Mononuclear cell (primary cell): ENCODE data around the gene GOLGA7B. TPM values are rescaled to one million over a fixed set of nuclear protein-coding genes. Genes with fewer than 3 reads are reported as not detected.

Source experiments
- H3K27me3 ChIP-seq: 2 replicates; pipeline ENCODE4 v1.6.0; 2011; ENCODE audit warnings: low read length, control low read depth; ENCODE audit not compliant: insufficient read depth
- H3K4me1 ChIP-seq: 2 replicates; pipeline ENCODE4 v1.5.1; 2011; ENCODE audit warnings: mild to moderate bottlenecking, low read length, control low read depth; ENCODE audit not compliant: insufficient read depth
- H3K4me3 ChIP-seq: 2 replicates; pipeline ENCODE4 v1.5.1; 2011; ENCODE audit warnings: mild to moderate bottlenecking, low read length, moderate library complexity
- H3K9me3 ChIP-seq: 2 replicates; pipeline ENCODE4 v1.5.1; 2011; ENCODE audit warnings: low read depth, mild to moderate bottlenecking, control low read depth, low read length
- total RNA-seq: library from RNA; depleted of rRNA; stranded (reverse); fragments of >200 nt; gene quantifications from one replicate; pipeline ENCODE4 v1.2.3, GENCODE V29; 2012

The GOLGA7B gene
- total RNA-seq, 1 donor: 1.7 TPM

- Histone ChIP-seq H3K27me3 (peaks cover 28% of the 10 kb centered on the region), H3K4me1 (peaks cover 22% of the 10 kb centered on the region), H3K9me3 (no peaks in the 10 kb centered on the region), H3K4me3 (peak overlapping the region; percentile 44)
Observed at GRCh38 chr10:97849103-97849686, 448 bp upstream of the GOLGA7B start.

DNA sequence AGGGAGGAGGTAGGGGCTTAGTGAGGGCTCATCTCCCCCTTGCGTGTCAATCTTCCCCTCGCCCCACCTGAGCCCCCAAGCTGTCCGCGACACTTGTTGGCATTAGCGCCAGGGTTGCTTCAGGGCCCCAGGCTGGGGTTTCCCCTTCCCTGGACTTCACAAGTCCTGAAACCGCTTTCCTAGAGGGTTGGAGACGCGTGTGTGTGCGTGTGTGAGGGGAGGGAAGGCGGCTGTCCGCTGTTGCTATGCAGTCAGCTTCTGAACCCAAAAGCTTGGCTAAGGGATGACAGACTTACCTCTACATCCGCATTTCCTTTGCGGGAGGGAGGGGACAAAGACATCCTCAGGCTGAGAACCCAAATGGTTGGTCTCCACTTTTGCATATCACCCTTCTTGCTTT is 803 bp downstream of the GOLGA7B start:
- Histone ChIP-seq H3K4me3 (peak overlapping the region; percentile 24), H3K27me3 (peaks cover 26% of the 10 kb centered on the region), H3K9me3 (no peaks in the 10 kb centered on the region), H3K4me1 (peaks cover 22% of the 10 kb centered on the region)

- no peaks in the 10 kb centered on the region for H3K9me3 ChIP-seq
- H3K4me1 ChIP-seq: peaks cover 22% of the 10 kb centered on the region
- H3K4me3 ChIP-seq: no peak overlapping the region
- H3K27me3 ChIP-seq: peaks cover 26% of the 10 kb centered on the region
Observed at GRCh38 chr10:97851341-97852001, 1.8 kb downstream of the GOLGA7B start.

DNA sequence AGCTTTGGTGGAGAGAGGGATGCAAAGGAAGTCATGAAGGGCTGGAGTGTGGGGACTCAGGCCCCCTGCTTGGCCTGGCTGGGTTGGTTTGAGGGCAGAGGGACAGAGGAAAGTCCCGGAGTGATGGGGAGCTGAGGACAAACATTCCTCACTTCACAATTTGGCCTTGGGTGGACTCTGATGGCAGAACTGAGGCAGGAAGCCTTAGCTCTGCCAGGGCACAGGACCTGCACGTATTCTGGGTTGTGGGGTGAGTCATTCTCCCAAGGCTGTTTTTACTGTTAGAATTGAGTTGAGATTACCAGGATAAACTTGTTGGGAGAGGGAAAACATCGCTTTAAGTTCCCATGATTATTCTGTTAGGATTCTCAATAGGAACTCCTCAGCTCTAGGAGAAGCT is 2.6 kb downstream of the GOLGA7B start:
- Histone ChIP-seq H3K27me3 (peaks cover 26% of the 10 kb centered on the region), H3K4me1 (peaks cover 22% of the 10 kb centered on the region), H3K9me3 (no peaks in the 10 kb centered on the region), H3K4me3 (no peak overlapping the region)

DNA sequence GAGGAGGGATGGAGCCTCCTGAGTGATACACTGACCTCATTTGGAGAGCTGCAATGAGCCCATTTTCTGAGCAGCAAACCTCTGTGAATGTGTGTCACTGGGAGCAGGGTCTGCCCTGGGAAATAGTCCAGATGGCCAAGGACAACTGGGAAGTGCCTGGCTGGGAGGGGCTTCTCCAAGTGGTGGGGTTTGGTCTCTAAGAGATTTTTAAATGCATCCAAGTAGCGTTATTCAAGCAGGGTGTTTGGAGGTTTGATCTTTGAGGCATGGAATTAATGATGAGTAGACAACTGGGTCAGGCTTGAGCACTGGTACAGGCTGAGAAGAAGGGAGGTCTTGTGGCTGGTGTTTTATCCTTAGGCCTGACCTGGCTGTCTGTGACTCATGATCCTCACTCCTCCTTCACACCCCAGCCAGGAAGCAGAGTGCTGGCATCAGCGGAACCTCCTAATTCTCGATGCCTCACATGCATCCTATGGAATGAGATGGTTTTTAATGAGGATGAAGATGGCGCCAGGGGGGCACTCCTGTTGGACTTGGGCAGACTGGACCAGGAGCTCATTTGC is 3.3 kb downstream of the GOLGA7B start:
- Histone ChIP-seq H3K4me3 (no peak overlapping the region), H3K9me3 (no peaks in the 10 kb centered on the region), H3K4me1 (peaks cover 26% of the 10 kb centered on the region), H3K27me3 (peaks cover 25% of the 10 kb centered on the region)

GRCh38 chr10:97854743-97855142 is 5.1 kb downstream of the GOLGA7B start:
- Histone ChIP-seq H3K9me3 (no peaks in the 10 kb centered on the region), H3K4me3 (no peak overlapping the region), H3K4me1 (peaks cover 27% of the 10 kb centered on the region), H3K27me3 (peaks cover 18% of the 10 kb centered on the region)

DNA sequence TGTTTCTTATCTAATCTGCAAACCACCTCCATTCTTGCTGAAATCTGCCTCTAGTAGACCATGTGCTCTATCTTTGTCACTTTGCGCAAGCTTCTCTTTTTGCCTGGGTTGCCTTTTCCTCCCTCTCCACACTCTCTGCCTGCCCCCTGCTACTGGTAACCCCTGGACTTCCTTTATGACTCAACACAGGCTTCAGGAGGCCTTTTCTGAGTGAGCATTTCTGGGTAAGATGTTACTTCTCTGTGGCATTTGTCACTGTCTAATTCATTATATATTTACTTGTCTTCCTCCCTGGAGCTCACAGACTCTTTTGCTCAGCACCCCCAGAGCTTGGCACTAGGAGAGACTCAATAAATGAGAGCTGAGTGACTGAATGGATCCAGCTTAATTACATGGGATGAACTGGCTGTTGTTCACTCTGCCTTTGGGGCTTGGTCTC is 8.4 kb downstream of the GOLGA7B start:
- Histone ChIP-seq H3K9me3 (no peaks in the 10 kb centered on the region), H3K4me1 (peaks cover 11% of the 10 kb centered on the region), H3K27me3 (no peaks in the 10 kb centered on the region), H3K4me3 (no peak overlapping the region)

DNA sequence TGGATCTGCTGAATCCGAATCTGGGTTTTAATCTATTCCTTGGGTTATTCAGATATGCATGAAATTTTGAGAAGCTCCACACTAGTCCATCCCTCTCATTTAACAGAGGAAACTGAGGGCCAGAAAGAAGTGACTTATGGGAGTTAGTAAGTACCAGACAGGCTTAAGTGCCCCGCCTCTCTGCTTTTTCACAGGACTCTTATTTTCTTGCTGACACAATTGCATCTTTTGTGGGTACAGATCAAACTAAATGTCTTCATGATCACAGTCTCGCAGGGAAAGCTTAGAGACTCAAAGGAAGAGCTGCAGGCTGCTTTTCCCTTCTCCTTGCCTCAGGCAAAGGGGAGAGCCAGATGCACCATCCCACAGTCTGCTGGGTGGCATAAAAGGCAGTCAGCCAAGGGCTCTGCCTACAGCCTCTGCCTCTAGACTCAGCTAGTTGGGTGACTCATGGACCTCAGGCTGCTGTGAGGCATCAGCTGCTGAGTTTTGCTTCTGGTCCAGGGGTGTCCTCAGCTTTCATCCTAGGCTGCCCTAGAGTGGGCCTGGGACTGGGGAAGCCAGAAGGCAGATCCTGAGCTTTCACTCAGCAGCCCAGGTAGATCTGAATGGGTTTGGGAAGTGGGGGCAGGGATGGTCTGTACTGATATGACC is 11.6 kb downstream of the GOLGA7B start:
- Histone ChIP-seq H3K27me3 (no peaks in the 10 kb centered on the region), H3K4me1 (peaks cover 11% of the 10 kb centered on the region), H3K9me3 (no peaks in the 10 kb centered on the region), H3K4me3 (no peak overlapping the region)

- Histone ChIP-seq H3K4me3 (no peak overlapping the region), H3K4me1 (peaks cover 11% of the 10 kb centered on the region), H3K27me3 (no peaks in the 10 kb centered on the region), H3K9me3 (no peaks in the 10 kb centered on the region)
Observed at GRCh38 chr10:97861924-97862323, 12.3 kb downstream of the GOLGA7B start.

DNA sequence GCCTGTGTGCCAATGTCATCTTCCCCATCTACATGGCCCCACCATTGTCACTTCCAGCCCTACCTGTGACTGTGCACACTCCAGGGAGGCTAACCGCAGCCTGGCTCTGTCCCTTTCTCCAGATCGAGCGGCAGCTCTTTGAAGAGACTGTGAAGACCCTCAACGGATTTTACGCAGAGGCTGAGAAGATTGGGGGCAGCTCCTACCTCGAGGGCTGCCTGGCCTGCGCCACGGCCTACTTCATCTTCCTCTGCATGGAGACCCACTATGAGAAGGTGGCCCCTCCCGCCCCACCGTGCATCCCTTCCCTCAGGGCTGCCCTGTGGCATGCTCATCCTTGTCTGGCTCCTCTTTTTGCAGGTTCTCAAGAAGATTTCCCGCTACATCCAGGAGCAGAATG is 14.2 kb downstream of the GOLGA7B start:
- H3K4me1 ChIP-seq: peaks cover 2% of the 10 kb centered on the region
- no peak overlapping the region for H3K4me3 ChIP-seq
- no peaks in the 10 kb centered on the region for H3K27me3 ChIP-seq
- H3K9me3 ChIP-seq: no peaks in the 10 kb centered on the region

DNA sequence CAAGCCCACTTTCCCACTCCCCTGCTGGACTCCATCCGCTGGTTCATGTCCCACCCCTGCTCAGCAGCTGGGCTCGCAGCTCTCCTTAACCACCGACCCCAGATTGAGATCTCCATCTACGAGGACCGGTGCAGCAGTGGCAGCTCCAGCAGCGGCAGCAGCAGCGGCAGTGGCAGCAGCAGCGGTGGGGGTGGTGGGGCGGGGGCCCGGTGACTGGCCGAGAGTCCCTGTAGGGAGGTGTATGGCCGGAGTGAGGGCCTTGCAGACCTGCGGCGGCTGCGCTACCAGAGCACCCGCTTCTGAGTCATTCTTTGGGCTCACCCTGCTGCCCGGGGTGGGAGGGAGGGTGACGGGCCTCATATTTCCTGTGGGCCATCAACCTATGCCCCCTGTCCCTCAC is 15.8 kb downstream of the GOLGA7B start:
- no peak overlapping the region for H3K4me3 ChIP-seq
- H3K27me3 ChIP-seq: no peaks in the 10 kb centered on the region
- H3K9me3 ChIP-seq: no peaks in the 10 kb centered on the region
- peaks cover 14% of the 10 kb centered on the region for H3K4me1 ChIP-seq

- peaks cover 2% of the 10 kb centered on the region for H3K27me3 ChIP-seq
- no peak overlapping the region for H3K4me3 ChIP-seq
- H3K4me1 ChIP-seq: peaks cover 14% of the 10 kb centered on the region
- H3K9me3 ChIP-seq: no peaks in the 10 kb centered on the region
Observed at GRCh38 chr10:97866524-97867219, 17.0 kb downstream of the GOLGA7B start.

GRCh38 chr10:97867220-97867800 is 17.7 kb downstream of the GOLGA7B start:
- Histone ChIP-seq H3K4me3 (no peak overlapping the region), H3K4me1 (peaks cover 14% of the 10 kb centered on the region), H3K9me3 (no peaks in the 10 kb centered on the region), H3K27me3 (peaks cover 2% of the 10 kb centered on the region)

GRCh38 chr10:97868134-97868685 is 18.6 kb downstream of the GOLGA7B start:
- Histone ChIP-seq H3K4me1 (peaks cover 14% of the 10 kb centered on the region), H3K9me3 (no peaks in the 10 kb centered on the region), H3K4me3 (no peak overlapping the region), H3K27me3 (peaks cover 2% of the 10 kb centered on the region)
